Activated B cell treated with CpG ODN at 0.5 μM for 24 hours (primary cell): ENCODE data around the gene SPIN3. TPM values are rescaled to one million over a fixed set of nuclear protein-coding genes. Genes with fewer than 3 reads are reported as not detected.
"Not testable (repeated sequence)": the region's sequence is repeated elsewhere in the genome, so short reads cannot be mapped to it uniquely, and the experiment has no call there.

Experiments used
- ATAC-seq: fragments of 200-7000 bp; cut with Tn5 transposase; one replicate; pipeline ENCODE4 v1.10.0; 2021; ENCODE audit warnings: low read depth, mild to moderate bottlenecking, moderate library complexity
- CTCF ChIA-PET: fragments of 350-600 bp; sonication (Branson Sonifier 250); formaldehyde crosslinking; loops from one replicate; lab custom pipeline; 2021; ENCODE audit warnings: antibody characterized with exemption; lab: Charles Lee
- POLR2A ChIA-PET: fragments of 350-600 bp; sonication (Branson Sonifier 250); formaldehyde crosslinking; loops from one replicate; lab custom pipeline; 2021; ENCODE audit warnings: antibody characterized with exemption; lab: Charles Lee
- DNase-seq: peaks from one replicate; pipeline ENCODE4 v3.0.0; 2022
- H3K27ac Mint-ChIP-seq: one replicate; pipeline ENCODE4 v1.8.0; 2020; ENCODE audit warnings: mixed read lengths
- H3K27me3 Mint-ChIP-seq: one replicate; pipeline ENCODE4 v1.8.0; 2021; ENCODE audit warnings: mixed read lengths
- H3K36me3 Mint-ChIP-seq: one replicate; pipeline ENCODE4 v1.8.0; 2021; ENCODE audit warnings: low read depth, mixed read lengths
- H3K4me1 Mint-ChIP-seq: one replicate; pipeline ENCODE4 v1.8.0; 2021; ENCODE audit warnings: mixed read lengths
- H3K4me3 Mint-ChIP-seq: one replicate; pipeline ENCODE4 v1.8.0; 2020; ENCODE audit warnings: mild to moderate bottlenecking, mixed read lengths
- H3K9me3 Mint-ChIP-seq: one replicate; pipeline ENCODE4 v1.8.0; 2020; ENCODE audit warnings: mixed read lengths
- intact Hi-C: fragments of 100-400 bp; cut with micrococcal nuclease; formaldehyde crosslinking; loops from one replicate; pipeline ENCODE4 v1.15.1; 2024
- total RNA-seq: library from RNA; stranded (reverse); gene quantifications from 2 replicates; pipeline ENCODE4 v1.2.3, GENCODE V29; 2022
- TF ChIP-seq, protein P1 (sequence below): fragments of 200-600 bp; IDR thresholded peaks from one replicate; pipeline ENCODE4 v1.8.0; 2022; ENCODE audit warnings: antibody characterized with exemption, mild to moderate bottlenecking

Gene SPIN3
- total RNA-seq, 1 donor from 2014 or later: 19.2 TPM

DNA sequence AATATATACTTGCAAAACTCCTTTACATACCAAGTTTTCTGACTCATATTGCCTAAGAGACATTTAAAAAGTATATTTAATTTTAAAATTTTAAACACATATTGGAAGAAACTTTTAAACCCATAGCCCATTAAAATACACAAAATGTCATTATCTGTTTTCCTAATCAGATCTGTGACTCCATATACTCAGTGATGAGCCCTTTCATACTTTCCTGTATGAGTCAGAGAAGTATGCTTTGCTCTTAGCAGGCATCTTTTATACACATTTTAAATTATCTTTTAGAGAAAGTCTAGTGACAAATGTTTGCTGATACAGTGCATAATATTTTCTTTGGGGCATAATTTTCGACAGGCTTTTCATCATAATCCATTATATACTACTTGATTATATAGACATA lies 26.4 kb downstream of the SPIN3 start:
- TF ChIP-seq, protein P1, sequence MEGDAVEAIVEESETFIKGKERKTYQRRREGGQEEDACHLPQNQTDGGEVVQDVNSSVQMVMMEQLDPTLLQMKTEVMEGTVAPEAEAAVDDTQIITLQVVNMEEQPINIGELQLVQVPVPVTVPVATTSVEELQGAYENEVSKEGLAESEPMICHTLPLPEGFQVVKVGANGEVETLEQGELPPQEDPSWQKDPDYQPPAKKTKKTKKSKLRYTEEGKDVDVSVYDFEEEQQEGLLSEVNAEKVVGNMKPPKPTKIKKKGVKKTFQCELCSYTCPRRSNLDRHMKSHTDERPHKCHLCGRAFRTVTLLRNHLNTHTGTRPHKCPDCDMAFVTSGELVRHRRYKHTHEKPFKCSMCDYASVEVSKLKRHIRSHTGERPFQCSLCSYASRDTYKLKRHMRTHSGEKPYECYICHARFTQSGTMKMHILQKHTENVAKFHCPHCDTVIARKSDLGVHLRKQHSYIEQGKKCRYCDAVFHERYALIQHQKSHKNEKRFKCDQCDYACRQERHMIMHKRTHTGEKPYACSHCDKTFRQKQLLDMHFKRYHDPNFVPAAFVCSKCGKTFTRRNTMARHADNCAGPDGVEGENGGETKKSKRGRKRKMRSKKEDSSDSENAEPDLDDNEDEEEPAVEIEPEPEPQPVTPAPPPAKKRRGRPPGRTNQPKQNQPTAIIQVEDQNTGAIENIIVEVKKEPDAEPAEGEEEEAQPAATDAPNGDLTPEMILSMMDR: no peak
- Mint-ChIP-seq H3K9me3 (no peaks in the 10 kb centered on the region), H3K27me3 (no peaks in the 10 kb centered on the region), H3K36me3 (peaks cover 6% of the 10 kb centered on the region), H3K4me1 (no peaks in the 10 kb centered on the region), H3K4me3 (no peak overlapping the region), H3K27ac (no peak overlapping the region)
- ATAC-seq: no peak
- POLR2A ChIA-PET: no interaction called here
- CTCF ChIA-PET: no interaction called here
- no peak for DNase-seq
- intact Hi-C loops: no loop called here

DNA sequence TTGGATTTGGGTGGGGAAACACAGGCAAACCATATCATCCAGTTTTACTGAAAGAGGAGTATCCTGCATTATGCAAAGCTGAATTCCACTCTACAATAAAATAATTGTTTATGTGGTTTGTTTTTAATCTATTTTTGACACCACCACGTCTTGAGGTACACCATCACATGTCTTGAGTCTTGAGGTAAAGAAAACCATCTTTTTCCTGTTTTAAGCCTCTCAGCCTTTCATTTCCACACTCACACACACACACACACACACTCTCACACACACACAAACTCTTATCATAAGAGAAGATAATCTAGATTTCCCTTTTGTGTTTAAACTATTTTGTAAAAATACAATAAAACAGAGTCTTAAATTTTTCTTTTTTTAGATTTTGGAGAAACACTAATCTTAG lies 32.0 kb downstream of the SPIN3 start:
- ChIA-PET CTCF (no interaction called here), POLR2A (no interaction called here)
- Mint-ChIP-seq H3K4me3 (no peak overlapping the region), H3K4me1 (no peaks in the 10 kb centered on the region), H3K36me3 (peaks cover 6% of the 10 kb centered on the region), H3K27ac (no peak overlapping the region), H3K9me3 (no peaks in the 10 kb centered on the region), H3K27me3 (no peaks in the 10 kb centered on the region)
- no peak for ATAC-seq
- intact Hi-C loops: no loop called here
- DNase-seq: no peak
- TF ChIP-seq, protein P1: no peak

DNA sequence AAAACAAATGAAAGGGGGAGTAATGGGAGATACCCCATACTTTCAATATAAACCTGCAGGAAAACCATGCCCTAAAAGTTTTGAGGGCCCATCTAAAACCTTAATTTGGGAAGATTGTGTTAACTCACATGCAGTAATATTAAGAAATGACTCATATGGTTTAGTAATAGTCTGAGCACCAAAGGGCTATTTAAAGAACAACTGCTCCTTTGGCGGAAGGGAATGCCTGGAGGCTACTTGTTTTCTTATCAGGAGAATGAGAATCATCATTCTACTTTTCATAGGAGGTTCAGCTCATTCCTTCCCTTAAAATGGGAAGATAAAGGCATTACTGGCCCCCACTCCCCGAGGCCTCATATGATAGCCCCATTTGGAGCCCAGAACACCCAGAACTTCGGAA lies 47.6 kb downstream of the SPIN3 start:
- TF ChIP-seq, protein P1: no peak
- ATAC-seq (no peak), DNase-seq (no peak)
- H3K9me3 Mint-ChIP-seq: no peaks in the 10 kb centered on the region
- H3K4me1 Mint-ChIP-seq: no peaks in the 10 kb centered on the region
- intact Hi-C loops: no loop called here
- H3K27me3 Mint-ChIP-seq: no peaks in the 10 kb centered on the region
- CTCF ChIA-PET: no interaction called here
- H3K36me3 Mint-ChIP-seq: no peaks in the 10 kb centered on the region
- no peak overlapping the region for H3K4me3 Mint-ChIP-seq
- POLR2A ChIA-PET: no interaction called here
- no peak overlapping the region for H3K27ac Mint-ChIP-seq

DNA sequence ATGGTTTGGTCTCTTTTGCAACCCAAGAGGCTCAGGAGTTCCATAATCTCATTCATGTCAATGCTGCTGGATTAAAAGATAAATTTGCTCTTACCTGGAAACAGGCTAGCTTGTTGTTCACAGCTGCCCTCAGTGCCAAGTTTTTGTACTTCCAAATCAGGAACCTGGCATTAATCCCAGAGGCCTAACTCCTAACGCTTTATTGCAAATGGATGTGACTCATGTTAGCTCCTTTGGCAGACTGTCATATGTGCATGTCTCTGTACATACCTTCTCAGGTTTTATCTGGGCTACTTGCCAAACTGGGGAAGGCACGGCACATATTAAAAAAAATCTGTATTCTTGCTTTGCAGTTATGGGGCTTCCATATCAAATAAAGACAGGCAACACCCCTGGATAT lies 49.1 kb downstream of the SPIN3 start:
- H3K36me3 Mint-ChIP-seq, ATAC-seq, CTCF ChIA-PET, DNase-seq, POLR2A ChIA-PET, intact Hi-C loops, H3K27ac Mint-ChIP-seq, H3K27me3 Mint-ChIP-seq, H3K4me1 Mint-ChIP-seq, H3K9me3 Mint-ChIP-seq, H3K4me3 Mint-ChIP-seq: not testable (repeated sequence)

DNA sequence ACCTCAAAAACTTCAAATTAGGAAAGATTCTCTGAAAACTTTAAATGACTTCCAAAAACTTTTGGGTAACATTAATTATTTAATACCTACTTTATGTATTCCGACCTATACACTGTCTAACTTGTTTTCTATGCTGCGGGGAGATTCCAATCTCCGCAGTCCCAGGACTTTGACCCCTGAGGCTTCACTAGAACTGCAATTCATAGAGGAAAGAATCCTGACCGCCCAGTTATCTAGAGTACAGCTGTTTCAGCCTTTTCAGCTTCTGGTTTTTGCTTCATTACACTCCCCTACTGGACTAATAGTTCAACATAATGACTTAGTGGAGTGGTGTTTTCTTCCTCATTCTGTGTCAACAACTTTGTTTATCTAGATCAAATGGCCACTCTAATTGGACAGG lies 50.1 kb downstream of the SPIN3 start:
- H3K9me3 Mint-ChIP-seq, ATAC-seq, H3K27me3 Mint-ChIP-seq, POLR2A ChIA-PET, CTCF ChIA-PET, DNase-seq, intact Hi-C loops, H3K27ac Mint-ChIP-seq, H3K4me3 Mint-ChIP-seq, H3K36me3 Mint-ChIP-seq, H3K4me1 Mint-ChIP-seq: not testable (repeated sequence)

DNA sequence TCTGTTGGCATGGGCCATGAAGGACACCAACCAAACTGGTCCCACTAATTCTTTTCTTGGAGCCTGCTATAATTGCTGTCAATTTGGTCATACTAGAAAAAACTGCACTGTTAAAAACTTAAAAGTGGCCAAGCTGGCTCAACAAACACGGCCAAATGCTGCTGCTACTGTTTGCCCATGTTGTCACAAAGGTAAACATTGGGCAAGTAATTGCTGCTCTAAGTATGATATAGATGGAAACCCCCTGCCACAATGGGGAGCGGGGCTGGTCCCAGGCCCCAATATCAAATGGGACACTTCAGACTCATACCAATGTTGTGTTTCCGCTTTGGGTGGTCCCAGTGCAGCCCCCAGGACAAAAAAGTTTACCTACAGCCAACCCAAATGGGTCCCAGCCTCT lies 52.1 kb downstream of the SPIN3 start:
- ChIA-PET CTCF (no interaction called here), POLR2A (no interaction called here)
- Mint-ChIP-seq H3K4me3 (no peak overlapping the region), H3K36me3 (no peaks in the 10 kb centered on the region), H3K4me1 (no peaks in the 10 kb centered on the region), H3K27ac (no peak overlapping the region), H3K9me3 (peaks cover 3% of the 10 kb centered on the region), H3K27me3 (no peaks in the 10 kb centered on the region)
- intact Hi-C loops: no loop called here
- TF ChIP-seq, protein P1: no peak
- ATAC-seq (no peak), DNase-seq (no peak)

Other genes starting within 250 kb of the SPIN3 start
- gene SPIN2B, start 126.0 kb upstream of the SPIN3 start, total RNA-seq: 11.0 and 16.2 TPM in 2 replicates
- gene SPIN2A, start 141.9 kb upstream of the SPIN3 start, total RNA-seq: 1.2 and 1.6 TPM in 2 replicates